ENCODE measurements around the gene RBMS1. TPM values are rescaled to one million over a fixed set of nuclear protein-coding genes. Genes with fewer than 3 reads are reported as not detected.

Gene RBMS1
- total RNA-seq, 1 donor from 2014 or later, result 54.7 TPM

DNA sequence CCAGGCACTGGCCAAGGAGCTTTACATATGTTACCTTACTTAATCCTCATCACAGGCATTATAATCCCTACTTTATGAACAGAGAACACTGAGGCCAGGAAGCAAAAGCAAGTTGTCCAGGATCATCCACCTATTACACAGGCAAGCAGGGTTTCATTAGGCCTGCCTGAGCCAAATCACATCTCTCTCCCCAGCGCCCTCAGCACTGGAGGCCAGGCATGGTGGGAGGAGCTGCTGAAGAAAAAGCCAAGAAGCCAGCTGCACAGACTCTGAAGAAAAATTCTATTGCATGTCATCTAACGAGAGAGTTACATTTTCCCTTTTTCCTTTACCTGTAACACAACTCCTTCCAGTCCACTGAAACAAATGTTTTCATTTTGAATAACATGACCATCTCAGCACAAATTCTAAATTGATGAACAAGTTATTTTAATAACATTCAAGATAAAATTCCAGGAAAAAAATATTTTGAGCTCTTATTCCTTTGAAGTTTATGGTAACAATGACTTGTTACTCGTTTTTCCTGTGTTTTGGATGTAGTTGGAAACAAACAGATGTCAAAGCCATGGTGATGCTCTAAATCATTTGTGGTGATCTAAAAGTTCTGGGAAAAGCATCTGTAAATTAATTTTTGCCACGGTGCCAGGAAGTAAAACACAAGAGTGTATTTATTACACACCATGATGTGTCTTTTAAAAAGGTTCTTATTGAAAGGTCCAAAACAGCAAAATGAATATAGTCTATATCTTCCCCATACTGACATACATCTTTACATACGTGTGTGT lies 154.5 kb downstream of the RBMS1 start:
- TF ChIP-seq, protein P1, sequence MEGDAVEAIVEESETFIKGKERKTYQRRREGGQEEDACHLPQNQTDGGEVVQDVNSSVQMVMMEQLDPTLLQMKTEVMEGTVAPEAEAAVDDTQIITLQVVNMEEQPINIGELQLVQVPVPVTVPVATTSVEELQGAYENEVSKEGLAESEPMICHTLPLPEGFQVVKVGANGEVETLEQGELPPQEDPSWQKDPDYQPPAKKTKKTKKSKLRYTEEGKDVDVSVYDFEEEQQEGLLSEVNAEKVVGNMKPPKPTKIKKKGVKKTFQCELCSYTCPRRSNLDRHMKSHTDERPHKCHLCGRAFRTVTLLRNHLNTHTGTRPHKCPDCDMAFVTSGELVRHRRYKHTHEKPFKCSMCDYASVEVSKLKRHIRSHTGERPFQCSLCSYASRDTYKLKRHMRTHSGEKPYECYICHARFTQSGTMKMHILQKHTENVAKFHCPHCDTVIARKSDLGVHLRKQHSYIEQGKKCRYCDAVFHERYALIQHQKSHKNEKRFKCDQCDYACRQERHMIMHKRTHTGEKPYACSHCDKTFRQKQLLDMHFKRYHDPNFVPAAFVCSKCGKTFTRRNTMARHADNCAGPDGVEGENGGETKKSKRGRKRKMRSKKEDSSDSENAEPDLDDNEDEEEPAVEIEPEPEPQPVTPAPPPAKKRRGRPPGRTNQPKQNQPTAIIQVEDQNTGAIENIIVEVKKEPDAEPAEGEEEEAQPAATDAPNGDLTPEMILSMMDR (conservative IDR thresholded peaks at IDR 0.05; ENCODE audit: low read depth, low read length), result no peak
- H3K4me3 ChIP-seq (ENCODE audit: low read depth, low read length), result no peak overlapping the region
- no peak for DNase-seq (ENCODE audit: low read depth)

DNA sequence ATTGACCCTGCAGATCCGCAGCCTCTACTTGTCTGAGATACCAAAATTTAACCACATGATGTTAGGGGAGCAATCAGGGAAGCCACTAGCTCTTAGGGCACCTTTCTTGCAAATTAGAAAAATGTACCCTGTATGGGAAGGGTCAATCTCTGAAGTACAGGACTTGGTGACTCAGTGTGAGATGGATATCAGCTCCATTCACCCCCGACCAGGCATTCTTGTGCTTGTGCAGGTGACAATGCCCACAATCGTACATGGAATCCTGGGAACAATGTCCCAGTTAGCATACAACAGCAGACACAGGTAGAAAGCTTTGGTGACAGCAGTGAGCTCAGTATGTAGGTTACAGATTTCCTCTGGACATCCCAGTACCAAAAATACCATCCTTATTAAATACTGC lies 155.9 kb downstream of the RBMS1 start:
- TF ChIP-seq, protein P1 (conservative IDR thresholded peaks at IDR 0.05; ENCODE audit: low read depth, low read length), result no peak

DNA sequence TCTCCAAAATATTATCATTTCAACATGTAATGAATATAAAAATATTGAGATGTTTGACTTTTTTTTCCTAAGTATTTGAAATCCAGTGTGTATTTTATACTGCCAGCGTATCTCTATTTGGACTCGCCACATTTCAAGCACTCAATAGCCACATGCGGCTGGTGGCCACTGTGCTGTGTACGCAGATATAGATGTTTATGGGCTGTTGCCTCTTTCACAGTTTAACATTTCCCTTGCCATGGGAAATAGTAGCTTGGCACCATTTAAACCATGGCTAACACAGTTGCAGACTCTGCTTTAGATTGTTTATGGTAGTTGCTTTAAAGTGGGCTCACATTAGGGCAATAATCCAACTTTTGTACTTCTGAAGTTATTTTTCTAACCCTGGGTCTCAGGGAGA lies 157.0 kb downstream of the RBMS1 start:
- no peak overlapping the region for H3K4me3 ChIP-seq (ENCODE audit: low read depth, low read length)
- DNase-seq (ENCODE audit: low read depth), result no peak
- TF ChIP-seq, protein P1 (conservative IDR thresholded peaks at IDR 0.05; ENCODE audit: low read depth, low read length), result no peak

More for the DNA sequence above, 155.9 kb downstream of the RBMS1 start:
- no peak overlapping the region for H3K4me3 ChIP-seq (ENCODE audit: low read depth, low read length)
- DNase-seq (ENCODE audit: low read depth), result no peak

DNA sequence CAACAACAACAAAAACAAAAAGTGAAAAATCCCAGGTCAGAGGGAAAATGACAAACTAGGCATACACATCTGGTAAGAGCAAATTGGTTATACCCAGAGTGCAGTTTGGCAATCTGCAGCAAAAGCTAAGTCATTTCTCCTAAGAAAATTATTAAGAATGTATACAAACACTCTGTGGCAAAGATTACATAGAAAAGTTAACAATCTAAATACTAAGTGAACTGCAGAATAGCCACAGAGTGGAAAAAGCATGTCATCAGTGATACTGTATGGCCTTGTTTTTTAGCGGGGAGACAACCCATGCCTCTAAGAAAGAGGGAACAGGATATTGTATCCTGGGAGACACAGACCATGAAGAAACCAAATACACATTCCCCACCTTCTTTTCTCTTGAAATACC lies 157.5 kb downstream of the RBMS1 start:
- DNase-seq (ENCODE audit: low read depth), result no peak
- no peak overlapping the region for H3K4me3 ChIP-seq (ENCODE audit: low read depth, low read length)
- TF ChIP-seq, protein P1 (conservative IDR thresholded peaks at IDR 0.05; ENCODE audit: low read depth, low read length), result no peak

DNA sequence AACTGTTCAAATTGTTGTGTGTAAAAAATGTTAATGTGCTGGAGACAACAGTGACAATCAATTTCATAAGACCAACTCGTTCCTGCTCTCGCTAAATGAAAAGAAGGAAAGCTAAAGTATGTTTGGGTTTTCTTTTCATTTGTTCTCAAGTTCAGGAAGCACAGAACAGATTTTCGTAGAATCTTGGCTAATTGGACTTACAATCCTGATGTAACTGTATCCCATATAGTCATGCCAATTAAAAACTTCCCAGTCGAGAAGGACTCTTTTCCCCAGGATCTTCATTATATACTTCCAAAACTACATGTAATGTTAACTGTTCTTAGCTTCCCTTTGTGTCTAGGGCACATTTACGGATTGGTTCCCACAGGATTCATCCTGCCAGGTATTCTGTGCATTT lies 158.2 kb downstream of the RBMS1 start:
- DNase-seq (ENCODE audit: low read depth), result no peak
- TF ChIP-seq, protein P1 (conservative IDR thresholded peaks at IDR 0.05; ENCODE audit: low read depth, low read length), result no peak
- H3K4me3 ChIP-seq (ENCODE audit: low read depth, low read length), result no peak overlapping the region

DNA sequence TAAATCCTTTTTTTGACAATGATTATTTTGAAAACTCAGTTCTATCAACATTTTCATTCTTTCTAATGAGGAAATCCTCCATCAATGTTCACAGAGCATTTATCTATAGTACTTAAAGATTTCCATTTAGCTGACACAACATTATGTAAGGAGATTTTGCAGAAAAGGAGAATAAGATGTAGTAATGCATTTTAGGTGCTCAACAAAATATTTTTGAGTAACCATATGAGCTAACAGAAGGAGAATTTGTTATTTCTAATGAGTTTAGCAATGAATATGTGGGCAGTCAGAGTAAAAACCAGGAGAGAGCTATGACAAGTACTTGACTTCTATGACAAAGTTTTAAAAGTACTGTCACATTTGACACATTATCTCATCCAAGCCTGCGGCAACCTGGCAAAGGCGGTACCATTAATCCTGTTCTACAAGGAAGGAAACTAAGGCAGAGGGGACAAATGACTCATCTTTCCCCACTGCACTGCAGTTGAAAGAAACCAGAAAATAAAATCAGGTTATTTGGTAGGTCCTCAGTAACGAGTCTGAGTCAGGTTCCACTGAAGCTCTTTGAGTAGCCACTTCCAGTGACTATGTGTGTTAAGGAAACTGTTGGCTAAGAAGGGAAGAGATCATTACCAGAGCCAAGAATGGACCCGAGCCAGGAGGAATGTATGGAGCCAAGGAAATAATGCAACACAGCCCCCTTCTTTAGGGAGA lies 159.4 kb downstream of the RBMS1 start:
- DNase-seq (ENCODE audit: low read depth), result no peak
- TF ChIP-seq, protein P1 (conservative IDR thresholded peaks at IDR 0.05; ENCODE audit: low read depth, low read length), result no peak
- no peak overlapping the region for H3K4me3 ChIP-seq (ENCODE audit: low read depth, low read length)

Data from epithelial cell of proximal tubule (primary cell).